22Rv1 (cell line): ENCODE data around the gene GATD1.

Experiments
- H3K27ac ChIP-seq: fragments of 450-650 bp; 2 replicates; pipeline ENCODE4 v1.5.1; 2017
- CTCF ChIP-seq: fragments of 450-650 bp; IDR thresholded peaks from 2 replicates; pipeline ENCODE4 v1.5.1; 2017; ENCODE audit warnings: mild to moderate bottlenecking
- ZFX ChIP-seq: fragments of 450-650 bp; IDR thresholded peaks from 2 replicates; pipeline ENCODE4 v1.6.1; 2017; ENCODE audit warnings: antibody characterized with exemption, borderline replicate concordance

GATD1 gene

DNA sequence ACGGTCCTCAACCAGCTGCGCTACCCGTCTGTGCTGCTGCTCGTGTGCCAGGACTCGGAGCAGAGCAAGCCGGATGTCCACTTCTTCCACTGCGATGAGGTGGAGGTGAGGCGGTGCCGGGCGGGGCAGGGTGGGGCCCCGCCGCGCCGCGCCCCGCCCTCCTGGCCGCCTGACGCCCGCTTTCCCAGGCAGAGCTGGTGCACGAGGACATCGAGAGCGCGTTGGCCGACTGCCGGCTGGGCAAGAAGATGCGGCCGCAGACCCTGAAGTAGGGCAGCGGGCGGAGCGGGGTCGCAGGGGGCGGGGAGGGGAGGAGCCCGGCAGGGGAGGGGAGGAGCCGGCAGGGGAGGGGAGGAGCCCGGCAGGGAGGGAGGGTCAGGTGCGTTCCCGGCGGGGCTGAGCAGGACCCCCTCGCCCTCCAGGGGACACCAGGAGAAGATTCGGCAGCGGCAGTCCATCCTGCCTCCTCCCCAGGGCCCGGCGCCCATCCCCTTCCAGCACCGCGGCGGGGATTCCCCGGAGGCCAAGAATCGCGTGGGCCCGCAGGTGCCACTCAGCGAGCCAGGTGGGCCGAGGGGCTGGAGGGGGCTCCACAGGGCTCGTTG lies 56.5 kb downstream of the GATD1 start:
- peak overlapping the region; percentile 74 for H3K27ac ChIP-seq
- TF ChIP-seq ZFX (no peak), CTCF (no peak)

DNA sequence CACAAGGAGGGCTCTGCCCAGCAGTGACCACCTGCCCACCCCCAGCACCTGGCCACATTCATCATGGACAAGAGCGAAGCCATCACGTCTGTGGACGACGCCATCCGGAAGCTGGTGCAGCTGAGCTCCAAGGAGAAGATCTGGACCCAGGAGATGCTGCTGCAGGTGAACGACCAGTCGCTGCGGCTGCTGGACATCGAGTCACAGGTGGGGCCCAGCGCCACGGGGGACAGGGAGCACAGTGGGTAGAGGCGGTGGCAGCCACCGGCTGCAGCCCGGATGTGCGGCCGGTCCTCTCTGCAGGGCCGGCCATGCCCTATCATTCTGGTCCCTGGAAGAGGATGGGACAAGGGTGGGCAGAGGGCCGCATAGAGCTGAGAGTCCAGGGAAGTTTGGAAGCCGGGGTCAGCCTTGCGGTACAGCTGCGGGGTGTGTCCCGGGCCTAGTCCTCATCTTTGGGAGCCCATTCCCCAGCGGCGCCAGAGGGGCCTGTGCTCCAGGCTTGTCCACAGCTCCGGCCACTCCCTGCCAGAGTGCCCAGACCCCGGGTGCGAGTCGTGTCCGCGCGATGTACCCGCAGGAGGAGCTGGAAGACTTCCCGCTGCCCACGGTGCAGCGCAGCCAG lies 57.2 kb downstream of the GATD1 start:
- peak overlapping the region; percentile 74 for H3K27ac ChIP-seq
- TF ChIP-seq CTCF (no peak), ZFX (no peak)

DNA sequence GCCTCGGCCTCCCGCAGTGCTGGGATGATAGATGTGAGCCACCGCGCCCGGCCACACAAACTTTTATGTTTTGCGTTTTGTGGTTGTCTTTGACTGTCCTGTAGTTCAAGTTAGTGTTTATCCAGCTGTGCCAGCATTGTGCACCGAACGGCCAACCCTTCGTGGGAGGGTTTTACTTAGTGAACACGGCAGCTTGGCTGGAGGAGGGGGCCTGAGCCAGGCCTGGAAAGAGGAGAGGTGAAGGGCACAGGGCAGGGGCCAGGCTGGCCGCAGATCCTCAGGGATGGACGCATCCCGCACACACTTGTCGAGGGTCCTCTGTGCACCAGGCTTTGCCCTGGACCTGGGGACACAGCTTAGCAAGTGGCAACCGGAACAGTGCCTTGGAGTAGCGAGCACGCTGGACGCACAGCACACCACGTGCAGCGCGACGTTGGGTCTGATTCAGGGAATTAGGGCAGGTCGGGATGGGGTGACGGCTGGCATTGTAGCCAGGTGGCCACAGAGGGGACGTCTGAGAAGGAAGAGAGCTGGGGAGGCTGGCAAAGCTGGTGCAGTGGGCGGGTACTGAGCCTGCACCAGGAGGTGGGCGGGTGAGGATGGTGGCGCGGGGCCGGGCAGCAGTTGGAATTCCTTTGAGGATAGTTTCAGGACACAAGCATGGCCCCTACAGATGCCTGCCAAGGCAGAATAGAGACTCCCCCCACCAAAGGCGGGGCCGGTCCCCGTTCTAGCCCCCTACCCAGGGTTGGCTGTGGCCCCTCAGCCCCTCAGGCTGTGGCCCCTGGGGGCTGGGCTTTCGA lies 57.9 kb downstream of the GATD1 start:
- H3K27ac ChIP-seq, result peak overlapping the region; percentile 74
- TF ChIP-seq CTCF (no peak), ZFX (no peak)
